Measurements from ENCODE around the gene CCDC188.
"Not testable (repeated sequence)": the region's sequence is repeated elsewhere in the genome, so short reads cannot be mapped to it uniquely, and the experiment has no call there.

Gene CCDC188

DNA sequence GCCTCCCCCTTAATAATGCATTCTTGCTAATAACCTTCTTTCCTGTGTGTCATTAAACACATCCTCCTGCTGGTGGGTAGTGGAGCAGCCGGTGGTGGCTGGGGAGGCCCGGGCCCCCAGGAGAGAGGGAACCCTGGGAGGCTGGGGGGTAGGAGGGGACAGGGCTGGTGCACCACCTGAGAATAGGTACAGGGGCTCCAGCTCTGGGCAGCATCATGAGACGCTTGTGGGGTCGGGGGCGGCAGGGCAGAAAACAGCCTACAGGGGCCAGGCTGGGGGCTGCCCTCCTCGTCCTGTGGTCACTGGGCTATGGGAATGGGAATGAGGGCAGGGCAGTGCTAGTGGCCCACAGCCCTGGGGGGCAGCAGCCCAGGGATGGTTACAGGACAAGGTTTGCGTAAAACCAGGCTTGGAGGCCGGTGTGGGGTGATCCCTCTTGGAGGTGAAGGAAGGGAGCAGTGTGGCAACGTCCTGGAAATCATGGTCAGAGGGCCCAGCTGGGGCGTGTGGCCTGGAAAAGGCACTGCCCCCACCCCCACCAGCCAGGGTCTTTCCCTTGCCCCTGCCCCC, 18.5 kb upstream of the CCDC188 start:
- no peak for DNase-seq

DNA sequence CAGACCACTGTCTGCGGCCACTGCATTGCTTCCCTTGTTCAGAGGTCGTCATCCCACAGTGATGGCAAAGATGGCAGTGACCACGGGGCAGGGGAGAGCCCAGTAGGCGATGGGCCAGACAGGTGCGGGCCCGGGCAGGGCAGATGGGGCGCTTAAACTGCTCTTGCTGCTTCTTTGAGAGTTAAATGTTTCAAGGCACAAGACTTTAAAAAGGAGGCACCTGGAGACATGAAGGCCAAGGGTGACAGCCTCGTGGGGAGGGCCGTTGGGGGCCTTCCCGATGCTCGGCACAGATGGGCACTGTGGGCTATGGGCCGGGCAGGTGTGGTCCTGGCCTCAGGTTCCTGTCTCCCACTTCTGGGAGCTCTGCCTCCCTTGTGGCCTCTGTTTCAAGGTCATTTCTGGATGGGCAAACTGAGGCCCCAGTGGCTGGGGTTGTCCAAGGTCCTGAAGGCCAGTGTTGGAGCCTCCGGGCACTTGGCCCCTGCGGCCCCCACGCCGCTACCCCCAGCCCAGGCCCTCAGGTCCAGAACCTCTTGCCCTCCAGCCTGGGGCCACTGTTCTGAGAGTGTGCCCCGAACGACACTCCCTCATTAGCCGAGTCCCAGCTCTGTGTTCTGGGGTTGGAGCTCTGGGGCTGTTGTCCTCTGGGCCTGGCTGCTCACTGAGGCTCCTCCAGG, 16.9 kb upstream of the CCDC188 start:
- no peak for DNase-seq

DNA sequence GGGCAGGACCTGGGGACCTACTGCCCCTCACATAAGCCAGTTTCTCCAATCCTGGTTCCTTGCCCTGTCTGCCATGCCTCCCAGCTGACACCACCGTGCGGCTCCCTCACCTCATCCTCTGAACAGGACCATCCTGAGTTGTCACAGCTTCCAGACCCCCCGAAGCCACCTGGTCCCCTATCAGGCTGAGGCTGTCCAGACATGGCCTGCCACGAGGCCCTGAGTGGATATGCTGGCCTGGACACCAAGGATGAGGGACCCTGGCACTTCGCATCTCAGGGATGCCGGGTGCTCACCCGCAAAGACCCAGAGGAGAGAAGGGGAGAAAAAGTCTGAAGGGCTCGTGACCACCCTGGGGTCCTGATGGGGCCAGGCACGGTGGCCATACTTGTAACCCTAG, 15.8 kb upstream of the CCDC188 start:
- no peak for DNase-seq

DNA sequence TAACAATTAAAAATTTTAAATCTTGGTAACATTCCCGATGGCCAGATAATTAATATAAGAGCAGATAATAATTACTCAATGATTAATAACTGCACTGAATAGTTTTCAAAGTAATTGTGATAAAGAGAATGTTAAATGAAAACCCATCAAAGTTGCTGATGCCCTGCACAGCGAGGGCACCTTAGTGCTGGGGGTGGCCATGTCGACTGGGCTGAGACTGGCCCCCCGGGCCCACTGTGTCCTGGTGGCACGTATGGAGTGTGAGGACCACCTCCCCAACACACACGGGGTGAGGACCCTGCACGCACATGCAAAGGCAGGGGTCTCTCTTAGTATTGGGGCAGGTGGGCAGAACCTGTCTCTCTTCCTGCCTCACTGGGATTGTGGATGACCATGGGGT, 15.1 kb upstream of the CCDC188 start:
- no peak for DNase-seq

- no peak for DNase-seq
These were observed 14.6 kb upstream of the CCDC188 start for GRCh38 chr22:20165421-20165820.

DNA sequence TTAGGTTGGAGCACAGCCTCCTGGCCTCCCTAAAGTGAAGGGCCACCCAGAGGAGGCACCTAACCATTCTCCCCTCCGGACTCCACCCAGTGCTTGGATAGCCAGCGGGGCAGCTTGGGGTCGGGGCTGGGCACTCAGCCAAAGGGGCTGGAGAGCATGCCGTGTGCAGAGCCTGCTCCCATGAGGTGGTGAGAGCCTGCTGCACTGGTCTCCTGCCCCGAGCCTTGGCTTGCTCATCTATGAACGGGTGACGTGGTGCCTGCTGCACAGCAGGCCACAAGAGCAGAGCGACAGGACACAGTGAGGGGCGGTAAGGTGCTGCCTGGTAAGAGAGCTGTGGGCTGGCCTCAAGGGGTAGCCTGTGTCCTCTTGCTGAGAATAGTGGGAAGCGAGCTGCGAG, 14.0 kb upstream of the CCDC188 start:
- DNase-seq = peak; percentile 25

DNA sequence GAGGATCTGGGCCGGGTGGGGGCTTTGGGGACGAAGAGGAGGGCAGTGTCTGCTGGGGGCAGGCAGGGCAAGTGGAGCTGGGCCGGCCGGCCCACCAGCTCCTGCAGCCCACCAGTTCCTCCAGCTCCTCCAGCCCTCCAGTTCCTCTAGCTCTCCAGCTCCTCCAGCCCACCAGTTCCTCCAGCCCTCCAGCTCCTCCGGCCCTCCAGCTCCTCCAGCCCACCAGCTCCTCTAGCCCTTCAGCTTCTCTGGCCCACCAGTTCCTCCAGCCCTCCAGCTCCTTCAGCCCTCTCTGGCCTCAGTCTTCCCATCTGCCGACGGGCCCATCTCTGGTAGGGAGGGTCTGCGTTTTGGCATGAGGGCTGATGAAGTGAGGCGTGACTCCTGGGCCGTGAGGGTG, 9.2 kb upstream of the CCDC188 start:
- no peak for DNase-seq

DNA sequence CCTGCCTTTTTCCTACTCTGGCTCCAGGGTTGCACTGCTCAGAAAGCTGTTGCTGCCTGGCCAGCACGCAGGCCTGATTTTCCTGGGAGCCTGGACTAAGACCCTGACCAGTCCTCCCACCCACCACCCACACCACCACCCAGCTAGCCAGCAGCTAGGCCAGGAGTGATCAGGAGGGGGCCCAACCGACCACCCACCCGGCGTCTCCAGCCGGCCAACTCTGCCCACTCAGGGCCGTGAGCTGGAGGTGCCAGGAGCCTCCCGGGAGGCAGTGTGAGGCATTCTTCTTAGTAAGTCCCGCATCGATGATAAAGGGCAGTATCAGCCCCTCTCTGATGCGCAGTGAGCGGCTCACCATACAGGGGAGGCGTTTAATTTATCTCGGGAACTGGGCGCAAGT, 8.7 kb upstream of the CCDC188 start:
- not testable (repeated sequence) for DNase-seq

- DNase-seq = no peak
These were observed 8.2 kb upstream of the CCDC188 start for GRCh38 chr22:20159076-20159475.

DNA sequence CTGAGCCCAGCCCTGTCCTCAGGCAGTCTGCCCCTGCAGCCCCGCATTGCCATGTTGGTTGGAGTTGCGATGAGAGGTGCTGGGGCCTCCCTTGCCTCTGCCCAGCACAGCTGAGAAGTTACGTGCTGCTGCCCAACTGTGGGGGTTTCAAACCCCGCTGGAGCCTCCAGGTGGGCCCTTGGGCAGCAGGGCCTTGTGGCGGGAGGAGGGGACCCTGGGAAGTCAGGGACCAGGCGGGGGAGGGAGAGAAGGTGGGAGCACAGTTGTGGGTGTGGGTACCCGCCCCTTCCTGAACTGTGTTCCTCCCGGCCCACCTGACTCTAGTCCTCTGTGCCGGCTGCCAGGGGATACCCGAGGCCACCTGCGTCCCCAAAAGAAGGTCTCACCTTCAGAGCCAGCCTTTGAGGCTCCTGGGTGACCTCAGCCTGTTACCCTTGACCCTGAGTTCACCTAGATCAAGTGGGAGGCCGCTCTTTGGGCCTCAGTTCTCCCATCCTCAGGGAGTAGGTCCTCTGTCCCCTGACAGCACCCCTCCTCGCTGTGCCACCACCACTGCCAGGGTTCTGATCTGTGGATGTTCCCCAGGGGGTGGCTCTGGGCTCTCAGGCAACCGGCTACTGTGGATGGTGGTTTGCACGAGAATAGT, 7.7 kb upstream of the CCDC188 start:
- DNase-seq = no peak

DNA sequence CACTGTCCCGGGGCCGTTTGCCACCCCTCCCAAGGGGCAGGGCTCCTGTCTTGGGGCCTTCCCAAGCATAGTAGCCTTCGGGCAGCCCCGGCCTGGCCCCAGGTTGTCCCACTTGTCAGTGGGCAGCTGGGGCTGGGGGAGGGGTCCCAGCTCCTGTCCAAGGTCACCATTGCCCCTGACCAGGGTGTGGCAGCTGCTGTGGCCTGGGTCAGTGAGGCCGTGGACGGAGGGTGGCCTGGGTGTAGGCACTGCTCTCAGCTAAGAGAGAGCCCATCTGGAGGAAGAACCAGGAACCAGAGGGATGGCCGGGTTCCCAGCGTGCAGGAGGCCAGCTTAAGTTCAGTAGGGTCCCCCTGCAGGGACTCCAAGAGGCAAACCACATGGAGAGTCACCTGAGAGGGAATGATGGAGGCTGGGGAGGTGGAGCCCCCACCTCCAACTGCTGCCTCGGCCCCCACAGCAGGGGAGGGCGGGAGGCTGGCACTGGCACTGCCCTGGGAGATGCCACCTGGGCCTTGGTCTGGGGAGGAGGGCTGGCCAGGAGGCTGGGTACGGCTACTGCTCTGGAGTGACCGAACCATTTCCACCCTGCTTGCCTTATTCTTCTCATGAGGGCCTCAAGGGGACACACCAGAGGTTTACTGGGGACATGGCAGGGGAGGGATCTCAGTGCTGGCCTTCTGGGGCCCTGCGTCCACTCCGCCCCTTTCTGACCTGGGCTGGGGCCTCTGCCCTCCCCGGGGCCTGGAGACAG, 6.8 kb upstream of the CCDC188 start:
- DNase-seq = no peak

- DNase-seq = peak; percentile 63
These were observed 6.0 kb upstream of the CCDC188 start for GRCh38 chr22:20156611-20157429.

DNA sequence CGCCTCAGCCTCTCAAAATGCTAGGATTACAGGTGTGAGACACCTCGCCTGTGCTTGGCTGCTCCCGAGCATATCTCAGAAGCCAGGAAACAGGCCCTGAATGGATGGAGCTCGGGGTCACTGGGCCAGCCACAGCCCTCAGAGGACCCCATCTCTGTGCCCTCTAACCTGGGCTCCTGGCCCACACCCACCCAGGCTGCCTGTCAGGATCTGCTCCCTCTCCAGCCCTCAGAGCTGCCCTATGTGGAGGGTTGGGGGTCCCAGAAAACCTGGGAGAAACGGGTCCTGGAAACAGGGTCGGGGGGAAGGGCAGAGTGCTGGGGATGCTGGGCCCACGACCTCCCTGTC, 5.2 kb upstream of the CCDC188 start:
- no peak for DNase-seq

DNA sequence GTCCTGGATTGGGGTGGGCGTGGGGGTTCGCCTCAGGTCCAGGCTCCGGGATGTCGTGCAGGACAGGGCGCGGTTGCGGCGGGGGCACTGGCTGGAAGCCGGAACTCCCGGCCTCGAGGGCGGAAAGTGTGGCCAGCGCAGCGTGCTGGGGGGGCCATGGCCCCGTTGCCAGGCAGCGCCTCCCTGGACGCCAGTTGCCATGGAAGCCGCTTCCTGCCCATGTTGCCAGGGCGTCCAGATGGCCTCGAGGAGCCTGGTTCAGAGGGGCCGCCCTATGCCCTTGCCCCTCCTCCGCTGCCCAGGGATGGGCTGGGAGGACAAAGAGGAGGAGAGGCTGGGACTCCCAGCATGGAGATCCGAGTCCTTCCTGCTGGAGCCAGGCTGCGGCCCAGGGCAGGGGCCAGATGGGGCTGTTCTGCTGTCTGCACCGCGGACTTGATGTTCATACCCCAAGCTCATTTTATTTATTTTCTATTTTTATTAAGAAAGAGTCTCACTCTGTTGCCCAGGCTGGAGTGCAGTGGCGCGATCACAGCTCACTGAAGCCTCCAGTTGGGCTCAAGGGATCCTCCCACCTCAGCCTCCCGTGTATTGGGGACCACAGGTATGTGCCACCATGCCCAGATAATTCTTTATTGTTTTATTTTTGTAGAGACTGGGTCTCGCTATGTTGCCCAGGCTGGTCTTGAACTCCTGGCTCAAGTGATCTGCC, 4.6 kb upstream of the CCDC188 start:
- DNase-seq = peak; percentile 88

DNA sequence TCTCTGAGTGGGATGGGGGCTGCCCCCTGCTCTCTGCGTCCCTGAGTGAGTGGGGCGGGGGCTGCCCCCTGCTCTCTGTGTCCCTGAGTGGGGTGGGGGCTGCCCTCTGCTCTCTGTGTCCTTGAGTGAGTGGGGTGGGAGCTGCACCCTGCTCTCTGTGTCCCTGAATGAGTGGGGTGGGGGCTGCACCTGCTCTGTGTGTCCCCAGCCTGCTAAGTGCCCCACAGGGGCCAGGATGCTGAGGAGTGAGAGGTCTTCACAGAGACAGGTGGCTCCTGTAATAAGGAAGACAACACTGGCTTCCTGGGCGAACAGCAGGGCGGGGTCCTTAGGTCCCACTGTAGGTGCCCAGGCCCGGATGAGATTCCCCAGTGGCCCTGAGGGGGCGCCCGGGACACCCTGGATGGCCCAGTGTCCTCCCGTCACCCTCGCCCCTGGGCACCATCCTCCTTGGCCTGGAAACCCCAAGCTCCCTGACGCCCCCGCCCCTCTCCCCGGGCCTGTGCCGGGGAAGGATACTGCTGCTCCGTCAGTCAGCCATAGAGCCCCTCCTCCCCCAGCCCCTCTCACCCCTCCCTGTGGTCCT, 3.8 kb upstream of the CCDC188 start:
- DNase-seq = peak; percentile 54

DNA sequence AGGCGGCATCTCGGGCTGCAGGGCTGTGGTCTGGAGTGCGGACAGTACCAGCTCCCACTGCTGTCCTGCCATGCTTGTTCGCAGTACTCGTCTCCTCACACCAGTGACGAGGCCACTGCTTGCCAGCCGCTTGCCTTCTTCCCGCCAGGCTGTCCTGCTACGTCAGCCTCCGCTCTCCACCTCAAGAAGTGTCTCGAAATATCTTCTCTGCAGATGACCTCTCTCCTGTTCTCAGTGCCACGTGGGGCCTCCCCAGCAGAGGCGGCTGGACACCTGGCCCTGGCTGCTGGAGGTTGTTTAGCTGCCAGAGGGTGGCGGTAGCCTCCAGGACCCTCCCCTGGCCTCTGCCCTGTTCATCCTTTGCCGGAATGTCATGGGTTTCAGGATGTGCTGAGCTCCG, 3.1 kb upstream of the CCDC188 start:
- DNase-seq = no peak

DNA sequence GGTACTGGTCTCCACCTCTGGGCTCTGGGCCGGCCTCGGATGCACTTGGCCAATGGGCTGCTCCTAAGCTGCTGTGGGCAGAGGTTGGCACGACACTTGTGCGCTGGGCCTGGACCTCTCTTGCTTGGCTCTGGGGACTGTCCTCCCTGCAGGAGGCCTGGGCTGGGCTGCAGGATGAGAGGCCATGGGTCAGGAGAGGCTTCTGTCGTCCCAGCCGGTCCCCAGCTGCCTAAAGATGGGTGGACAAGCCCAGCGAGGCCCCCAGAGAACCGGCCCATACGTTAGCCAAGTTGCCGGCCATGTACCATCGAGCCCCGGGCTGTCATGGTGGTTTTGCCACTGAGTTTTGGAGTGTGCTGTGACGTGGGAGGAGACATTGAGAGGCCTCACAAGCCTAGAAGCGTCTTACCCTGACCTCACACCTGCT, 1.6 kb upstream of the CCDC188 start:
- no peak for DNase-seq

DNA sequence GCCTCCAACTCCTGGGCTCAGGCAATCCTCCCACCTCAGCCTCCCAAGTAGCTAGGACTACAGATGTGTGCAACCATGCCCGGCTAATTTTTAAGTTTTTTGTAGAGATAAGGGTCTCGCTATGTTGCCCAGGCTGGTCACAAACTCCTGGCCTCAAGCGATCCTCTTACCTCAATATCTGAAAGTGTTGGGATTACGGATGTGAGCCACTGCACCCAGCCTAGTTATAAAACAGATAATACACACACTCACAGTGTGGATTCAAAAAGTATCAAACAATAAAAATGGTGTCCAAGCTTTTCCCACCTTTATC, 377 bp upstream of the CCDC188 start:
- DNase-seq = no peak

DNA sequence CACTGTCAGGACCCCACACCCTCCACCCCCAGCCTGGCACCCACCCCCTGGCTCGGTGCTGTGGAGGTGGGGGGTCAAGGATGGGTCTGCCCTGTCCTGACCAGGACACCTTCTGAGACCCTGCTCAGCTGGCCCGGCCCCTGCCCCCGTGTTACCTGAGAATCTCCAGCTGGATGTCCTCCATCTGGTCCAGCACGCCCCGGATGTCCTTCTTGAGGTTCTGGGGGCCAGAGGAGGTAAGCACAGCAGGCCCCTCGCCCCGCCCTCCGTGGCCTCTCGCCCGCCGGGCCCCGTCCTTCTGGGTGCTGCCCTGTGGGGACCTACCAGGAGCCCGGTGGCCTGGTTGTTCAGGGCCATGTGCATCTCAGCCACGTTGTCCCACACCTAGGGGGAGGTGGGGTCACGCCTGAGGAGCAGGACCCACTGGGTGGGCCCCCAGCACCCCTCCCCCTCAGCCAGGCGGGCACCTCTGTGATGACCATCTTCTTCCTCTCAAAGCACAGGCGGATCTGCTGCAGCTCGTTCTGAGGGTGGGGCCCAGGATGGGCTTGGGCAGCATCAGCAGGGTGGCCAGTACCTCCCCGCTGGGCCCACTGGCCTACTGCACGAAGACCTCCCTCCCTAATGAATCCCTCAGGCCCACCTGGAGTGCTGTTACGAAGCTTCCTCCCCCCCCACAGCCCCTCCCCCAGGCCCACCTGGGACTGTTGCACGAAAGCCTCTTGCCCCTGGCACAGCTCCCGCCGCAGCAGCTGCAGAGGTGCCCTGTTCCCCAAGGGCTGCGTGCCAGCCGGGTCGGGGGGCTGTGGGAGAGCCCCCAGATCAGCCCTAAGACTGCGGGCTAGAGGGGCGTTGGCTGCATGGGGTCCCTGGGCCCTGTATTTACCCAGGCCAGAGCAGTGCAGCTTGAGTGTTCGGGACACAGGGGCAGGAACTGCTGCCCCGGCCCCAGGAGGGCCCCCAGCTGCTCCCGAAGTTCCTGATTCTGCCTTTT, 1.3 kb downstream of the CCDC188 start:
- no peak for DNase-seq

- DNase-seq = no peak
These were observed 2.4 kb downstream of the CCDC188 start for GRCh38 chr22:20148414-20148813.

Measured in COR-L47 (cell line).